GM21390 (cell line): ENCODE measurements around the gene ZNF853.
A peak's percentile ranks its signal among the peaks of the same experiment; 100 is the strongest.

Experiments used
- ATAC-seq: cut with Tn5 transposase; IDR thresholded peaks from one replicate; pipeline ENCODE4 v1.9.1; 2021; ENCODE audit not compliant: unreplicated experiment

The ZNF853 gene

DNA sequence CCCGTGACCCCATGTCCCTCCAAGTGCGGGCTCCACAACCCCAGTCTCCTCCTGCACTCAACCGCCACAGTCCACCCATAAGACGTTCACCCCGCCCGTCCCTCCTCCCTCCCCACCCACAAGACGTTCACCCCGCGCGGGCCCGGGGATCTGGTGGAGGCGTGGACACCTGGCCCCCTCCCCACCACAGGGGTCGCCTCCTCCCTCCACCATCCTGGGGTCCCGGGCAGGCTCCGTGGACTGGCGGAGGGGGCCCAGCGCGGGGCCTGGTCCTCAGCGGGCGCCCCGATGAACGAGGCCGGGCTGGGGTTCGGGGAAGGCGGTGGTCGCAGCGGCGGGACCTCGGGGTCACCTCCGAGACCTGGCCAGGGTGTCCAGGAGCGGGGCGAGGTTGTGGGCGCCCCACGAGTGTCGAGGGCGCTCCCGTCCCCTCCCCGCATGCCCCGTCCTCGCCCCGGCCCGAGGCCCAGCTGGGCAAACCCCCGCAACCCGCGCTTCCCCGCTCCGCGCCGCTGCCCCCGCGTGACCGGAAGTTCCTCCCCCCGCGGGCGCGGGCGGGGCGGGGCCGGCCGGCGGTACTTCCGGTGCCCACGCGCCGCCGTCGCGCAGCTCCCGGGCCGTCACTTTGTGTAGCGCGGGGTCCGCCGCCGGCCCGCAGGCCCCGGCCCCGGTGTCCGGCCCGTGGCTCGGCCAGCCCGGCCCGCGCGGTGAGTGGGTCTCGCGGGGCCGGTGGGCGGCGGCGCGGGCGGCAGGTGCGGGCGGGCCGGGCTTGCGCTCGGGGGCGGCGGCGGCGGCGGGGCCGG lies 21.5 kb downstream of the ZNF853 start, which contains the start of gene ZNF316:
Gene ZNF316 (plus strand): TSS at position 578 of the 803 bp plus-strand sequence. CDS start 5,092 bp downstream, outside the sequence.
- peak; percentile 74 for ATAC-seq

GRCh38 chr7:6637544-6638229 lies 22.3 kb downstream of the ZNF853 start:
- peak; percentile 76 for ATAC-seq

GRCh38 chr7:6639032-6639431 lies 23.6 kb downstream of the ZNF853 start:
- no peak for ATAC-seq

GRCh38 chr7:6639627-6640026 lies 24.2 kb downstream of the ZNF853 start:
- no peak for ATAC-seq

DNA sequence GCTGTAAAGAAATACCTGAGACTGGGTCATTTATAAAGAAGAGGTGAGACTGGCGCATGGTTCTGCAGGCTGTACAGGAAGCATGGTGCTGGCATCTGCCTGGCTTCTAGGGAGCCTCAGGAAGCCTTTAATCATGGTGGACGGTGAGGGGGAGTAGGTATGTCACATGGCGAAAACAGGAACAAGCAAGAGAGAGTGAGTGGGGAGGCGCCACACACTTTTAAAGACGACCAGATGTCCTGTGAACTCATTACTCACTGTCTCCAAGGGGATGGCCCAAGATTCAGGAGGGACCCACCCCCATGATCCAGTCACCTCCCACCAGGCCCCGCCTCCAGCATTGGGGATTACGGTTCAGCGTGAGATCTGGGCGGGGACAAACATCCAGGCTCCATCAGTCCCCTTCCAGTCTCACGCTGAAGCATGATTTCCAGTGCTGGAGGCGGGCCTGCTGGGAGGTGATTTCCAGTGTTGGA lies 24.9 kb downstream of the ZNF853 start:
- ATAC-seq: no peak

DNA sequence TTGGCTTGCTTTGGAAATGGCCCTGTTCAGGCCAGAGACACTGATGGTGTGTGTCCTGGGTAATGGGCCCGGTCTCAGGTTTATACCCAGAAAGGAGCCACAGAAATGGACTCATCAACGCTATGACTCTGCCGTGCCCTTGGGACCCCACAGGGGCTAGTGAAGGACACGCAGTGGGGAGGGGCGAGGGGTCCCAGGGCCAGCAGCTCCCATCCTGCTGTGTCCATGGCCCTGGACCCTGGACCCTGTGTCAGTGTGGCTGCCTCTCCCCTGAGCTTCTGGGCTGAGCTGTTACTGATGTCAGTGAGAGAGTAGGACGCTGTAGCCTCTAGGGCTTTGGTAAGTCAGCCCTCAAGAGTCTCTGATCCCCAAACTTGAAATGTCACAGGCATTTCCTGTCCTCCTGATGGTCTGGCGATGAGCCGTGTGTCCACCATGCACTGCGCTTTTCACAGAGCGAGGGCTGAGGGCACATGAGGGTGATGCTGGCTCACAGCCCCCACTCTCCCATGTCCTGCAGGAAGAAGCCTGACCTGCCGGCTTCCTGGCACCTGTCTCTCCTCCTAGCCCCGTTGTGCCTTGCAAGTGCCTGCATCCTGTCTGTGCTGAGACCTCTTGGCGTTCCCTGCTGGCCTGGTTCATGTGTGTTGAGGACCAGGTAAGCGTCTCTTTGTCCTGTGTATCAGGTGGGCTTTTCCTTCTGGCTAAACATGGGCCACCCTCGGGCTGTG lies 26.1 kb downstream of the ZNF853 start:
- no peak for ATAC-seq

DNA sequence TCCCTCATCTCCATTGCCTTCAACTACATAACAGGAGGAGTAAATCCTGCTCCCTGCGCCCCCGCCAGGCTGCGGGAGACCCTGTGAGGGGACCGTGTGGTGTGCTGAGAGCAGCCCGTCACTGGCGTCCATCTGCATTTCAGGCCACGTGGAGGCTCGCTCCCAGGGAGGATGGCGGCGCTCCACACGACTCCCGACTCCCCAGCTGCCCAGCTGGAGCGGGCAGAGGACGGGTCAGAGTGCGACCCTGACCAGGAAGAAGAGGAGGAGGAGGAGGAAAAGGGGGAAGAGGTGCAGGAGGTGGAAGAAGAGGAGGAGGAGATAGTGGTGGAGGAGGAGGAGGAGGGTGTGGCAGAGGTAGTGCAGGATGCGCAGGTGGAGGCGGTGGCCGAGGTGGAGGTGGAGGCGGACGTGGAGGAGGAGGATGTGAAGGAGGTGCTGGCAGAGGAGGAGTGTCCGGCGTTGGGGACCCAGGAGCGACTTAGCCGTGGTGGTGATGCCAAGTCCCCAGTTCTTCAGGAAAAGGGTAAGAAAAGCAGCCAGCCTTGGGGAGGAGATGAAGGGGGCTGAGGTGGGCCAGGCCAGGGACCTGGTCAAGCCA lies 26.9 kb downstream of the ZNF853 start:
- ATAC-seq: no peak

- no peak for ATAC-seq
These were observed 27.6 kb downstream of the ZNF853 start for GRCh38 chr7:6642861-6643640.

DNA sequence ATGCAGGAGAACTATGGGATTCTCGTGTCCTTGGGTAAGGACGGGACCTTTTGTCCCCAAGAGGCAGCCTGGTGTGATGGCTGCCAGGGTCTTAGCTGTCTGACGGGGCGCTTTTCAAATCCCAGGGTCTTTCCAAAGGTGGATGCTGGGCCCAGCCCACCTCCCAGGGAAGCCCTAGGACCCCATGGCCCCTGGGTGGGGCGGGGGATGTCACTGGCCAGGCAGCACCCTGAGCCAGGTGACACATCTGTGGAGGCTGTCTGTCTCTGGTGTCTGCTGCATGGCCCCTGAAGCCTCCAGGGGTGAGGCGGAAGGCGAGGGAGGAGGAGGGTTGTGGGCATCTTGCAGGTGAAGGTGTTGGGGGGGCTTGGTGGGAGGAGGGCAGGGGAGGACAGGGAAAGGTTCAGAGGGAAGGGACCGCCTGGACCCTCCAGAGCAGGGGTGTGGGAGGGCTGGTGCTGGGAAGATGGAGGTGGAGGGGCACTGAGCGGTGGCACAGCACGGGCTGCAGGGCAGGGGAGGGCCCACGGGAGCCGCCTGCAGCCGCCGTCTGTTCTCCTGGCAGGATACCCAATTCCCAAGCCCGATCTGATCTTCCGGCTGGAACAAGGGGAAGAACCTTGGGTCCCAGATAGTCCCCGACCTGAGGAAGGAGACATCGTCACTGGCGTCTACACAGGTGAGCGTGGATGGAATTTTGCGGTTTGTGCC lies 28.7 kb downstream of the ZNF853 start:
- no peak for ATAC-seq

DNA sequence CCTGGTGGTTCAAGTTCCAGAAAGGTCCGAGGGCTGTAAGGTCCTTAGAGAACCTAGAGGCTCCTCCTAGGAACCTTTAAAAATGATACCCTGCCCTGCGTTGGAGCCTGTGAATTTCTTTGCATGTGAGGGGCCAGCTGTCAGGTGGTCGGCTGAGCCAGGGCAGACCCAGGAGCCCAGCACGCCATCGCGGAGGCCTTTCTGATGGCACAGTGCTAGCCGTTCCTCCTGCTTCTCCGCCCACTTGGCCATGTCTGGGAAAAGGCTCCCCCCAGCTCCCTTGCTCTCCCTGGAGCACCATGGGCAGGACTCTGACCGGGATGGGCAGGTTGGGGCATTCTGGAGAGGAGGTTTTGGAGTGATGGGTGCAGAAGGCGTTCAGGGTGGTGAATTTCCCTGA lies 29.3 kb downstream of the ZNF853 start:
- no peak for ATAC-seq

GRCh38 chr7:6646465-6646864 lies 31.1 kb downstream of the ZNF853 start:
- ATAC-seq: no peak

DNA sequence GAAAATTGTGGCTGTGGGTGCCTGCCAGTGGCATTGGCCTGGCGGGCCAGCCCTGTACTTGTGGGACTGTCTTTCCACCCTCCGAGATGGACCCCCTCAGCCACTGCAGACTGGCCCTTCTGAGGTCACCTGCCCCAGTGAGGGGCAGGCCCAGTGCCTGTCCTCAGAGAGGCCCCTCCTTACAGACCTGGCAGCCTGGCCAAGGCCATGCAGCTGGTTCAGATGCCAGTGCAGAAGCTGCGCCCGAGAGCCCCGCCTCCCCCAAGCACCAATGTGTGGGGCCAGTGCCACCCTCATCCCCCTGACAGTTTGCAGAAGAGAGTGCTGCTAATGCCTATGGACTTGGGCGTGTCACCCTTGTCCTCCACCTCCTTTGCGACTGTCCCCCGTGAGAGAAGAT lies 31.7 kb downstream of the ZNF853 start:
- ATAC-seq: no peak

- ATAC-seq: no peak
These were observed 32.1 kb downstream of the ZNF853 start for GRCh38 chr7:6647541-6647940.

DNA sequence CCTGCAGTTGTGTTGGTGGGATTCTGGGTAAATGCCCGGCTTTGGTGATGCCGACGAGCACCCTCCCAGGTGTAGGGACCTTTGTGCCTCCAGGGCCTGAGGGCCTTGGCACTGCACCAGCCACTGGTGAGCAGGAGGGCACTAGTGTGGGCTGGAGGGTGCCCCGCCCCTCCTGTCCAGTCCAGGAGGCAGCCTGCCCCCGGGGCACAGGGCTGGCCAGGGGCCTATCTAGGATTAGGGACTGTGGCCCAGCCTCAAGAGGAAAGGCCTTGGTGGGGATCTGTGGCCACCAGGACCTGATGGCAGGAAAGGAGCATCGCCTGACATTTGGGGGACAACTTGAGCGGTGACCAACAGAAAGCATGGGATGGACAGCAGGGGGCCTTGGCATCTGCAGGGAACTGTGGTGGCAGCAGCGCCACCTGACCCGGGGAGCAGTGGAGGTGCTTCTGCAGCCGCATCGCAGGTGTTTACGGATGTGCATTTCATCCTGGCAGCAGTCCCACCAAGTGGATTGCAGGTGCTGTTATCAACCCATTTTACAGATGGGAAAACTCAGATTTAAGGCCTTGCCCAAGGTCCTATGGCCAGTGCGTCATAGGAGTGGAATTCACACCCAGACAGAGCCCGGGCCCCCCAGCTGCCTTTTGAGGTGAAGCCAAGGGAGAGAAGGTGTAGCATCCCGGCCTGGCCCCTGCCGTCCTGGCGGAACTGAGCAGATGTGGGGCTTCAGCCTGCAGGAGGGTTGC lies 32.8 kb downstream of the ZNF853 start:
- ATAC-seq: no peak

- ATAC-seq: no peak
These were observed 33.4 kb downstream of the ZNF853 start for GRCh38 chr7:6648815-6649104.

GRCh38 chr7:6649241-6649961 lies 34.0 kb downstream of the ZNF853 start:
- ATAC-seq: no peak

DNA sequence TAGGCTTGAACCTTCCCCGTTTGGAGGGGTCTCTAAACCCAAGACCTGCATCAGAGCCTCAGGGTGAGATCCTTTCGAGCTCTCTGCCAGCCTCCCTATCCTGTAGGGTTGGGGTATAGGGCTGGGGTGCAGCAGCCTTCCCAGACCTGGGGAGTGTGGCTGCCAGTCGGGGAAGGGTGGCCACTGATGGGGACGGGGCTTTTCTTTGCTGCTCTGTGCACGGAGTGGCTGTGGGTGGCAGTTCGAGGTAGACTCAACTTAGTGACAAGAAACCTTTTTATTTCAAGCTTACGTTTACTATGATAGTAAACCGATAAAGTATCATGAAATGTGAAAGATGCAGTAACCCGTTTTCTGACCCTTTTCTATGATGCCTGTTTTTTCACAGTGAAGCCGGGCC lies 34.7 kb downstream of the ZNF853 start:
- ATAC-seq: no peak

- no peak for ATAC-seq
These were observed 35.2 kb downstream of the ZNF853 start for GRCh38 chr7:6650521-6651011.
